NCI-H510A (cell line): Measurements from ENCODE around the gene NEDD4L.
A peak's percentile ranks its signal among the peaks of the same experiment; 100 is the strongest.

ENCODE experiments used
- DNase-seq: peaks from one replicate; lab custom pipeline; 2025; lab: John Stamatoyannopoulos, UW

NEDD4L gene

GRCh38 chr18:58211510-58211909 is 167.5 kb downstream of the NEDD4L start:
- no peak for DNase-seq

- no peak for DNase-seq
These were observed 168.2 kb downstream of the NEDD4L start for GRCh38 chr18:58212274-58212673.

GRCh38 chr18:58213440-58213839 is 169.4 kb downstream of the NEDD4L start:
- DNase-seq, result no peak

GRCh38 chr18:58215011-58215410 is 171.0 kb downstream of the NEDD4L start:
- no peak for DNase-seq

GRCh38 chr18:58216071-58216481 is 172.1 kb downstream of the NEDD4L start:
- DNase-seq, result no peak

- no peak for DNase-seq
These were observed 173.0 kb downstream of the NEDD4L start for GRCh38 chr18:58217052-58217451.

- DNase-seq, result no peak
These were observed 174.1 kb downstream of the NEDD4L start for GRCh38 chr18:58218117-58218516.

GRCh38 chr18:58221060-58221725 is 177.2 kb downstream of the NEDD4L start:
- DNase-seq, result no peak

- DNase-seq, result no peak
These were observed 178.6 kb downstream of the NEDD4L start for GRCh38 chr18:58222432-58223125.

- peak; percentile 41 for DNase-seq
These were observed 179.8 kb downstream of the NEDD4L start for GRCh38 chr18:58223717-58224424.

GRCh38 chr18:58224425-58224750 is 180.4 kb downstream of the NEDD4L start:
- no peak for DNase-seq

GRCh38 chr18:58225101-58225500 is 181.1 kb downstream of the NEDD4L start:
- DNase-seq, result no peak

GRCh38 chr18:58226429-58226828 is 182.4 kb downstream of the NEDD4L start:
- no peak for DNase-seq

- no peak for DNase-seq
These were observed 183.4 kb downstream of the NEDD4L start for GRCh38 chr18:58227361-58227930.

GRCh38 chr18:58228176-58228575 is 184.2 kb downstream of the NEDD4L start:
- DNase-seq, result no peak

- DNase-seq, result no peak
These were observed 184.7 kb downstream of the NEDD4L start for GRCh38 chr18:58228762-58229161.

- no peak for DNase-seq
These were observed 185.1 kb downstream of the NEDD4L start for GRCh38 chr18:58229162-58229561.

GRCh38 chr18:58230438-58231179 is 186.6 kb downstream of the NEDD4L start:
- no peak for DNase-seq

GRCh38 chr18:58231930-58232329 is 187.9 kb downstream of the NEDD4L start:
- no peak for DNase-seq

GRCh38 chr18:58232668-58233067 is 188.6 kb downstream of the NEDD4L start:
- DNase-seq, result no peak

GRCh38 chr18:58234359-58234741 is 190.3 kb downstream of the NEDD4L start:
- DNase-seq, result no peak

GRCh38 chr18:58235001-58235436 is 191.0 kb downstream of the NEDD4L start:
- DNase-seq, result peak; percentile 59
